HFF-Myc (cell line): ENCODE measurements around the gene PCGF3.
"Not testable (repeated sequence)": the region's sequence is repeated elsewhere in the genome, so short reads cannot be mapped to it uniquely, and the experiment has no call there.

ENCODE experiments used
- DNase-seq: peaks from one replicate; pipeline ENCODE4 v3.0.0-alpha.2; 2011; ENCODE audit warnings: low read depth; ENCODE audit errors: extremely low read depth
- H3K4me3 ChIP-seq: replicated peaks from 2 replicates; pipeline ENCODE4 v1.5.1; 2011; ENCODE audit warnings: low read depth, mild to moderate bottlenecking, control low read depth, low read length
- TF ChIP-seq, protein P1 (sequence below): IDR thresholded peaks from 2 replicates; pipeline ENCODE4 v1.5.1; 2012; ENCODE audit warnings: mild to moderate bottlenecking, low read depth, low read length, control low read depth; ENCODE audit errors: missing control alignments

The PCGF3 gene

DNA sequence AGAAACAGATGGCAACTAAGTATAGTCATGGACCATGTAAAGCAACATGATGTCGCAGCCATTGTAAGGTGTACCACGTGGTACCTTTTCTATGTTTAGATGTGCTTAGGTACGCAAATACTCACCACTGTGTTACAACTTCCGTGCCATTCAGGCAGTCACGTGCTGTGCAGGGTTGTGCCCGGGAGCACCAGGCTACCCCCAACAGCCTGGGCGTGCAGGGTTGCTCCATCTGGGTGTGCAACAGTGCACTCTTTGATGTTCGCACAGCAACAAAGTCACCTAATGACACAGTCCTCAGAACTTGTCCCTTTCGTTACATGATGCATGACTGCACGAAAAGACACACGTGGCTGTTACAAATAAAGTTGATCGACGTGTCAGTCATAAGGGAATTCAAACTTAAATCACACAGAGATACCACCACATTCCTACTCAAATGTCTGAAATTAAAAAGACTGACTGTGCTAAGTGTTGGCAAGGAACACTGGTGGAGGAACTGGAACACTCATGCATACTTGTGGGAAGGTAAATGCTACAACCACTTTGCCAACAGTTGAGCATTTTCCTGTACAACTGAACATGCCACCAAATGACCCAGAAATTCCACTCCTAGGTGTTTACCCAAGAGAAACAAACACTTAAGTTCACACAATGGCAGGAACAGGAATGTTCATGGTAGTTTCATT, 95.9 kb downstream of the PCGF3 start:
- TF ChIP-seq, protein P1, sequence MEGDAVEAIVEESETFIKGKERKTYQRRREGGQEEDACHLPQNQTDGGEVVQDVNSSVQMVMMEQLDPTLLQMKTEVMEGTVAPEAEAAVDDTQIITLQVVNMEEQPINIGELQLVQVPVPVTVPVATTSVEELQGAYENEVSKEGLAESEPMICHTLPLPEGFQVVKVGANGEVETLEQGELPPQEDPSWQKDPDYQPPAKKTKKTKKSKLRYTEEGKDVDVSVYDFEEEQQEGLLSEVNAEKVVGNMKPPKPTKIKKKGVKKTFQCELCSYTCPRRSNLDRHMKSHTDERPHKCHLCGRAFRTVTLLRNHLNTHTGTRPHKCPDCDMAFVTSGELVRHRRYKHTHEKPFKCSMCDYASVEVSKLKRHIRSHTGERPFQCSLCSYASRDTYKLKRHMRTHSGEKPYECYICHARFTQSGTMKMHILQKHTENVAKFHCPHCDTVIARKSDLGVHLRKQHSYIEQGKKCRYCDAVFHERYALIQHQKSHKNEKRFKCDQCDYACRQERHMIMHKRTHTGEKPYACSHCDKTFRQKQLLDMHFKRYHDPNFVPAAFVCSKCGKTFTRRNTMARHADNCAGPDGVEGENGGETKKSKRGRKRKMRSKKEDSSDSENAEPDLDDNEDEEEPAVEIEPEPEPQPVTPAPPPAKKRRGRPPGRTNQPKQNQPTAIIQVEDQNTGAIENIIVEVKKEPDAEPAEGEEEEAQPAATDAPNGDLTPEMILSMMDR: no peak
- no peak for DNase-seq
- no peak overlapping the region for H3K4me3 ChIP-seq

DNA sequence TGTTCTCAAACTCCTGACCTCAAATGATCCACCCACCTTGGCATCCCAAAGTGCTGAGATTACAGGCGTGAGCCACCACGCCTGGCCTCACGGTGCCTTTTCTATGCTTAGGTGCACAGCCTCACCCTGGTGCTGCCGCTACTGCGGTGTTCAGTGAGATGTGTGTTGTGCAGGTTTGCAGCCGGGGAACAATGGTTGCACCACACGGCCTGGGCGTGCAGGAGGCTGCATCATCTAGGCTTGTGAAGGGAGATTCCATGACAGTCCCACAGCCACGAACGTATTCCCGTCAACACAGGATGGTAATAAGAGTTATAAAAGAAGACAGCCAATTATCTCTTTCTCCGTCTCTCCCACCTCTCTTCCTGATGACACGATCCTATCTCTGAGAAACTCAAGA, 98.3 kb downstream of the PCGF3 start:
- no peak overlapping the region for H3K4me3 ChIP-seq
- TF ChIP-seq, protein P1: no peak
- no peak for DNase-seq

DNA sequence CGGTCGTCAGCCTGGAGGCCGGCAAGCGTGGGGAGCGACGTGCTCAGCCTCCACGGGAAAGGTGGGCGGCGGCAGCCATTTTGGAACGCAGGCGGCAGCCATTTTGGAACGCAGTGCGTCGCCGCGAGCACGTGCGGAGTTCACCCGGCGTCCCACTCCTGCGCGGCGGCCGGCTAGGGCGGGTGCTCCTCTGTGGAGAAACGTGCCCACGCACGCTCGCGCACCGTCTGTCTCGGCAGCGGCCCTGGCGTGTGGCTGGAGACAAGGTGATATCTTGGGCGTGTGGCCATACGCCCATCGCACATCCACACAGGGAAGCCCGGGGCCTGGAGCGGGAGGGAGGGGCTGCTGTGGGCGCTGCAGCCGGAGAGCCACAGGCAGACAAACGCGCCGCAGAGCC, 99.2 kb downstream of the PCGF3 start:
- no peak for DNase-seq
- H3K4me3 ChIP-seq: no peak overlapping the region
- TF ChIP-seq, protein P1: no peak

DNA sequence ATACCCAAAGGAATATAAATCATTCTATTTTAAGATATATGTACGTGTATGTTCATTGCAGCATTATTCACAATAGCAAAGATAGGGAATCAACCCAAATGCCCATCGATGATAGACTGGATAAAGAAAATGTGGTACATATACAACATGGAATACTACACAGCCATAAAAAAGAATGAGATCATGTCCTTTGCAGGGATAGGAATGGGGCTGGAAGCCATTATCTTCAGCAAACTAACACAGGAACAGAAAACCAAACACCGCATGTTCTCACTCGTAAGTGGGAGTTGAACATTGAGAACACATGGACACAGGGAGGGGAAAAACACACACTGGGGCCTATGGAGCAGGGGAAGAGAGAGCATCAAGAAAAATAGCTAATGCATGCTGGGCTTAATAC, 101.3 kb downstream of the PCGF3 start:
- not testable (repeated sequence) for DNase-seq, H3K4me3 ChIP-seq

DNA sequence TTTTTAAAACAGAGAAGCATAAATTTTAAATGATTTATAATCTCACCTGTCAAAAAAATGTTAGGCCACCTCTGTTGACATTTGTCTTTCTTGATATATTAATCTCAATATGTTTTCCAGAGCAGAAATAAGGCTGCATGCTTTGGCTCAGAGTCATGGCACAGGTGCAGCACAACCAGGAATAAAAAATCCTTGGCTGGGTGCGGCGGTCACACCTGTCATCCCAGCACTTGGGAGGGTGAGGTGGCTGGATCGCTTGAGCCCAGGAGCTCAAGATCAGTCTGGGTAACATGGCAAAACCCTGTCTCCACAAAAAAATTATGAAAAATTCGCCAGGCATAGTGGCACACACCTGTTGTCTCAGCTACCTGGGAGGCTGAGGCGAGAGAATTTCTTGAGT, 102.2 kb downstream of the PCGF3 start:
- TF ChIP-seq, protein P1: no peak
- no peak for DNase-seq
- no peak overlapping the region for H3K4me3 ChIP-seq

DNA sequence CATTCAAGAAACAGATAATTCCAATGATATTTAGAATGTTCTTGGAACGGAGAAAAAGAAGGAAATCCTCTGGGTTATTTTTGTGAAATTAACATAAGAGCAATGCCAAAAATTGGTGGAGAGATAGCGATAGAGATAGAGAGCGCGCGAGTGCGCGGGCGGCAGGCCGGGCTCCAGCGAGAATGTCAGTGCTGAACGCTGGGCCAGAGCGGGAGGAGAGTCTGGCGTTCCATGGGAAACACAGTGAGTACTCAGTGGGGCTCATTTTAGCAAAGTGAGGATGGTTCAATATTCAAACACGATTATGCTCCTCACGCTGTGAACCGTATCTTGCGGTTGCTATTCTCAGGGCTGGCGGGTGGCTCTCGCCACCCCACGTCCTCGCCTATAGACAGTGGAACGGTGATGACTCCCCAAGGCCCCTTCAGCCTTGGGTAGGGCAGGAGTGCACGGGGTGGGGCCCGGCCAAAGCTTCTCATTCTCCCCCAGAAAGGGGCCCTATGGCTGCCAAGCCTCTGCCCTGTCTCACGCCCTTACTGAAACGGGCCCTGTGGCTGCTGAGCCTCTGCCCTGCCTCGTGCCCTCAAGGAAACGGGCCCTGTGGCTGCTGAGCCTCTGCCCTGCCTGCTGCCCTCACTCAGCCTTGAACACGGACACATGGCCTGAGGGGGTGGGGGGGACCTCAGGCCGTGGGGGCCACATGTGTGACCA, 103.4 kb downstream of the PCGF3 start:
- DNase-seq: no peak
- TF ChIP-seq, protein P1: no peak
- no peak overlapping the region for H3K4me3 ChIP-seq

DNA sequence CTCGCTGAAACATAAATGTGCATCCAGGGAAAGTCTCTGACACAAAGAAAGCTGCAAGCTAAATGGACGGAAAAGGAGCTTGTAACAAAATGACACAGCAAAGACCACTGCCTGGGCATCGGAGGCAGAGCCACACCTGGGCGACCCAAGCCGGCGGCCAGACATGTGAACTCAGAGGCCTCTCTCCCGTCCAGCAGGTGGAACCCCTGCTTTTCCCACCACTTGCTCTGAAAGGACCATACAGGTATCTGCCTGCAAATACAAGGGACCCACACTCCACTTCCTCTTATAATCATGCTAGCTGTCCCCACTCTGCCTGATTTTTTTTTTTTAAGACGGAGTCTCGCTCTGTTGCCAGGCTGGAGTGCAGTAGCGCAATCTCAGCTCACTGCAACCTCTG, 108.3 kb downstream of the PCGF3 start:
- no peak overlapping the region for H3K4me3 ChIP-seq
- no peak for DNase-seq
- TF ChIP-seq, protein P1: no peak
